Testis (tissue), 3 donors: ENCODE results near the gene COL13A1. TPM values are rescaled to one million over a fixed set of nuclear protein-coding genes. Genes with fewer than 3 reads are reported as not detected.

Source experiments
- DNase-seq: peaks from one replicate; pipeline ENCODE4 v3.0.0-alpha.2; 2019
- H3K27ac ChIP-seq, 2 donors: fragments of 200-600 bp; sonication (generic); one replicate each; pipeline ENCODE4 v1.5.1; 2019
- H3K27me3 ChIP-seq: fragments of 200-600 bp; sonication (generic); one replicate; pipeline ENCODE4 v1.5.1; 2019
- H3K36me3 ChIP-seq: fragments of 200-600 bp; sonication (generic); one replicate; pipeline ENCODE4 v1.5.1; 2017; ENCODE audit warnings: low read depth; ENCODE audit errors: missing control alignments
- H3K4me1 ChIP-seq: fragments of 200-600 bp; sonication (generic); one replicate; pipeline ENCODE4 v1.5.1; 2019
- H3K4me3 ChIP-seq, 2 donors: fragments of 200-600 bp; sonication (generic); one replicate each; pipeline ENCODE4 v1.5.1; 2017 to 2019
- H3K9me3 ChIP-seq: fragments of 200-600 bp; sonication (generic); one replicate; pipeline ENCODE4 v1.5.1; 2017
- POLR2A ChIP-seq: fragments of 450-650 bp; IDR thresholded peaks from one replicate; pipeline ENCODE4 v1.6.1; 2017; ENCODE audit warnings: antibody characterized with exemption, mild to moderate bottlenecking, moderate library complexity
- WGBS, 2 donors: methylation state at CpG; one replicate each; pipeline ENCODE4 v1.1.5; 2018; 5-methylcytosine and 5-hydroxymethylcytosine counted together
- intact Hi-C: fragments of 100-400 bp; cut with DNase I; formaldehyde crosslinking; loops from one replicate; pipeline ENCODE4 v1.15.1; 2023; ENCODE audit warnings: low total_unique reads
- polyA plus RNA-seq: library from polyadenylated mRNA; stranded (reverse); fragments of 350-450 nt; fragmentation: Illumina TruSeq; extraction: RNeasy Lipid Tissue Mini Kit (QIAGEN cat#74804); gene quantifications from one replicate; pipeline ENCODE4 v1.2.3, GENCODE V29; 2014; ENCODE audit warnings: low read depth, low replicate concordance; ENCODE audit not compliant: insufficient read depth
- total RNA-seq, 2 donors: library from RNA; depleted of rRNA; stranded (reverse); fragments of >200 nt; gene quantifications; one replicate each; pipeline ENCODE4 v1.2.3, GENCODE V29; 2016
- TF ChIP-seq, protein P1 (sequence below), 3 experiments: fragments of 450-650 bp in 2 of 3; fragments of 200-600 bp in 1 of 3; sonication (generic) in 1 of 3; IDR thresholded peaks; one replicate each; pipeline ENCODE4 v1.5.1; 2016 to 2019; ENCODE audit warnings: antibody characterized with exemption in 3 of 3, mild to moderate bottlenecking in 2 of 3, moderate library complexity in 1 of 3

Gene COL13A1
- total and polyA plus RNA-seq, 3 donors from 2014 or later: 0.94 to 2.5 (median 1.5) TPM

DNA sequence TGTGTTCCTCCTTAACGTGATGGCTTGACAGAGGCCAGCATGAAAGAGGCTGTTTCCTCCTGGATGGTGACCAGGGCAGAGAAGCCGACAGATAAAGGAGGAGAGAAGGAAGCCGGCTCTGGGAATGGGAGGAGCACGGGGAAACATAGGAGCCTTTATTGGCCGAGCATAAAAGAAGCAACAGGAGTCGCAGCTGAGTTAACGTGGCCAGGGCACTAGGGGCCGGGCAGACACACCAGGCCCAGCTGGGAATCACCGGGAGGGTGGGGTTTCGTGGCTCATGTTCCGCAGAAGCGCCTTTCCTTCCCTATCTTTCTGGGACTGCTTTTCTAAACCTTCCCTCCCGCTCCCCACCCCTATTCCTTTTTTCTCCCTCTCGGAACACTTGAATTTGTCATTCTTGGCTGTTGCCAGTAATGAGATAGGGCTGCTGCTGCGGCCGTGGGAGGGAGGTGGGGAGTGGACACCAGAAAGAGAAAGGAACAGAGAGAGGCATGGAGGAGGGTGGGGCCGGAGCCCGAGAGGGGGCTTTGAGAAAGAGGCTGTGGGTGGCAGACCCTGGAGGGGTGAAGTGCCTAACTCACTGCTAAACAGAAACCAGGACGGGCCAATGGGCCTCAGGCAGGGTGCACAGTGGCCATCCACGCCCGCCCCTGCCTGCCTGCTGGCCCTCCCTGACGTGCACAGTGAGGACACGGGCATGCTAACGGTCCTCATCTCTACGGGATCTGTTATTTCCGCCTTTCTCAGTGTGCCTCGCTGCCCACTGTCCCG lies 65.2 kb downstream of the COL13A1 start:
- TF ChIP-seq POLR2A: no peak
- TF ChIP-seq, protein P1, sequence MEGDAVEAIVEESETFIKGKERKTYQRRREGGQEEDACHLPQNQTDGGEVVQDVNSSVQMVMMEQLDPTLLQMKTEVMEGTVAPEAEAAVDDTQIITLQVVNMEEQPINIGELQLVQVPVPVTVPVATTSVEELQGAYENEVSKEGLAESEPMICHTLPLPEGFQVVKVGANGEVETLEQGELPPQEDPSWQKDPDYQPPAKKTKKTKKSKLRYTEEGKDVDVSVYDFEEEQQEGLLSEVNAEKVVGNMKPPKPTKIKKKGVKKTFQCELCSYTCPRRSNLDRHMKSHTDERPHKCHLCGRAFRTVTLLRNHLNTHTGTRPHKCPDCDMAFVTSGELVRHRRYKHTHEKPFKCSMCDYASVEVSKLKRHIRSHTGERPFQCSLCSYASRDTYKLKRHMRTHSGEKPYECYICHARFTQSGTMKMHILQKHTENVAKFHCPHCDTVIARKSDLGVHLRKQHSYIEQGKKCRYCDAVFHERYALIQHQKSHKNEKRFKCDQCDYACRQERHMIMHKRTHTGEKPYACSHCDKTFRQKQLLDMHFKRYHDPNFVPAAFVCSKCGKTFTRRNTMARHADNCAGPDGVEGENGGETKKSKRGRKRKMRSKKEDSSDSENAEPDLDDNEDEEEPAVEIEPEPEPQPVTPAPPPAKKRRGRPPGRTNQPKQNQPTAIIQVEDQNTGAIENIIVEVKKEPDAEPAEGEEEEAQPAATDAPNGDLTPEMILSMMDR (IDR thresholded peaks at IDR 0.05): no peak
- Histone ChIP-seq H3K4me3 (peak overlapping the region in 1 of 2 donors; percentile 41), H3K36me3 (no peaks in the 10 kb centered on the region), H3K27ac (peak overlapping the region; percentile 39 to 41), H3K27me3 (no peaks in the 10 kb centered on the region), H3K9me3 (no peaks in the 10 kb centered on the region), H3K4me1 (peaks cover 19% of the 10 kb centered on the region)
- WGBS, 2 donors: 30 to 47% methylated on average over 26 to 28 of the region's 28 CpGs
- DNase-seq: peak; percentile 82
- intact Hi-C loops: no loop called here

DNA sequence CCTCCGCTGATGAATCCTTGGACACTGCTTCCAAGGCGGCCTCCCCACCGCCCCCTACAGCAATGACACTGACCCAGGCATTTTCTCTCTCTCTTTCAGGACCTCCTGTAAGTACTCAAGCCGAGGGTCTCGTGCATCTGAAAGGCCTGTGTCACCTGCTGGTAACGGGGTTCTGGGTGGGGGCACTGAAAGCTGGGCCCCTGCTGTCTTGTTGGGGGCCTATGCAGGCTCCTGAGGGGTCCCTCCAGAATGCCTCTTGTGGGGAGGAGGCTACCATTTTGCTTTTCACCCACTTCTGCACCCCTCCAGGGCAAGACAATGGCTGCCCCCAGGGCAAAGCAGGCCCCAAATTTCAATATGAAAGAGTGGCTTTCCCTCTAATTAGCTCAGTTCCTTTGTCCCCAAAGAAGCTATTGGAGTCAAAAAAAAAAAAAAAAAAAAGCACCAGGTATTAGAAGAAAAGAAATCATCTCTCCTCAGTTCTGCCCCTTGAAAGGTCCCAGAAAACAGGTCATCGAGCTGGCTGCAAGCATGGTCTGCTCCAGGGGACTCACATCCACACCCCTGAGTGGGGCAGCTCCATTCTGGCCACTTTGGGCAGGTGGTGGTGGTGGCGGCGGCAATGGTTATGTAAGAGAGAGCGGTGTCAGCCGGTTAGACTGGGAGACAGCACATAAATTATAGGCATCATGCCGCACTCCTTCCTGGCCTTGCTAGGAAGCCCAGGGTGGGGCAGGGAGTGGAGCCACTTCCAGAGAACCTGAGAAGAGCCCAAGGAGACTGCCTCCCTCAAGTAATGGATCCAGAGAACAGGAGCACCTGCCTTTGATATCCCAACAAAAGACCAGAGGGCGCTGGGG lies 66.2 kb downstream of the COL13A1 start:
- no peak for TF ChIP-seq POLR2A
- TF ChIP-seq, protein P1 (IDR thresholded peaks at IDR 0.05): no peak
- H3K27me3 ChIP-seq: no peaks in the 10 kb centered on the region
- H3K36me3 ChIP-seq: no peaks in the 10 kb centered on the region
- WGBS, 2 donors: 87 to 91% methylated on average over 13 of the region's 13 CpGs
- no peak overlapping the region for H3K4me3 ChIP-seq
- H3K9me3 ChIP-seq: no peaks in the 10 kb centered on the region
- intact Hi-C loops: no loop called here
- no peak for DNase-seq
- H3K4me1 ChIP-seq: peaks cover 19% of the 10 kb centered on the region
- H3K27ac ChIP-seq: no peak overlapping the region

DNA sequence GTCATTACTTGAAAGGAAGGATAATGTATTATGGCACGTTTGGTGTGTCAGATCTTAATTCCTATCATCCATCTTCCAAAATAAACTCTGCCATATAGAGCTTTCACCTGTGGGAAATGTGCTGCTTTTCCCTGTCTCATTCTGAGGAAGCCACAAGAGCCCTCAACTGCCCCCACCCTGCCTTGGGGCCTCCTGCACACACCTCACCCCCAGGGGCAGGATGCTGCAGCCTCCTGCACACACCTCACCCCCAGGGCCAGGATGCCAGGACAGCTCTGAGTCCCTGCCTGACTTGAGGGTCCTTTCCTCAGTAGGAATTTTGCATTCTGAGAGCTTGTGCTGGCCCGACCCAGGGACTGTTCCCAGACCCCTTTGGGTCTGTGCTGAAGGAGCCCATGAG lies 67.1 kb downstream of the COL13A1 start:
- DNase-seq: no peak
- H3K4me3 ChIP-seq: no peak overlapping the region
- H3K4me1 ChIP-seq: peaks cover 19% of the 10 kb centered on the region
- no peak overlapping the region for H3K27ac ChIP-seq
- intact Hi-C loops: no loop called here
- H3K36me3 ChIP-seq: no peaks in the 10 kb centered on the region
- WGBS, 2 donors: 73 to 78% methylated on average over 1 to 2 of the region's 2 CpGs
- H3K27me3 ChIP-seq: no peaks in the 10 kb centered on the region
- H3K9me3 ChIP-seq: no peaks in the 10 kb centered on the region
- TF ChIP-seq, protein P1 (IDR thresholded peaks at IDR 0.05): no peak

DNA sequence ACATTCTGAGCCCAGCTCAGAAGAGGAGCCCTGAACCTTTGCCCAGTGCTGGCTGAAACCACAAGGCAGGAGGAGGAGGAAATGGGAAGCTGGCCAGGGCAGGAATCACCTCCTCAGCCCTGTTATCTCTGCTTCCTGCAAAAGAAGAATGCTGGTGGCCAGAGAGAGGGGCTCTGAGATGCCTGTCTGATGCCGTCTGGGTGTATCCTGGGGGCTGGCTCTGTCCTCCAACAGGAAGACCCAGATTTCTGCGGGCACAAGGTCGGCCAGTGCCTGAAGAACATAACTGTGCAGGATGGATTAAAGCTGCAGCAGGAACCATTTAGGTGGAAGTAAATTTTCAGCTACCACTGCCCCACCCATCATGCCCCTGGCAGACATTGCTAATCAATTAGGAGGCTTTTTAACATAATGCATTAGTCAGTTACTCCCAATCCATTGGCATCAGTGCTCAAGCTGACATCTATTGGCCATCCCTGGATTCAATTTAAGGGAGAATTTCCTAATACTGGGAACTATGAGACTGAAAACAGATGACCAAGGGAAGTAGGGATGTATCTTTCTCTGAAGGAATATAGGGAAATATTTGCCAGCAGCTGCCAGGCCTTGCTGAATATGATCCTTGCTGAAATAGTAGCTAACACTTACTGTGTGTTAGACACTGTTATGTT lies 67.7 kb downstream of the COL13A1 start:
- no peak overlapping the region for H3K4me3 ChIP-seq
- intact Hi-C loops: no loop called here

More for the DNA sequence above, 67.7 kb downstream of the COL13A1 start:
- Histone ChIP-seq H3K36me3 (no peaks in the 10 kb centered on the region), H3K27me3 (no peaks in the 10 kb centered on the region), H3K27ac (no peak overlapping the region), H3K4me1 (peaks cover 19% of the 10 kb centered on the region), H3K9me3 (no peaks in the 10 kb centered on the region)
- DNase-seq: peak; percentile 20
- 53 to 100% methylated on average over 2 to 3 of the region's 3 CpGs for WGBS, 2 donors
- TF ChIP-seq, protein P1 (IDR thresholded peaks at IDR 0.05): no peak
- TF ChIP-seq POLR2A: no peak
